T-helper 2 cell treated with Interferon-gamma antibody and Interleukin-4, amounts not matched to agents 100 ng/mL and 5 ng/mL, for 36 hours (primary cell): Measurements from ENCODE around the gene RSPH6A. TPM values are rescaled to one million over a fixed set of nuclear protein-coding genes. Genes with fewer than 3 reads are reported as not detected.

Experiments used
- intact Hi-C: fragments of 100-400 bp; cut with micrococcal nuclease; formaldehyde crosslinking; loops from one replicate; pipeline ENCODE4 v1.15.1; 2023
- total RNA-seq: library from RNA; stranded (reverse); gene quantifications from 2 replicates; pipeline ENCODE4 v1.2.3, GENCODE V29; 2022

The RSPH6A gene
- total RNA-seq, 1 donor from 2014 or later = 0.39 TPM

DNA sequence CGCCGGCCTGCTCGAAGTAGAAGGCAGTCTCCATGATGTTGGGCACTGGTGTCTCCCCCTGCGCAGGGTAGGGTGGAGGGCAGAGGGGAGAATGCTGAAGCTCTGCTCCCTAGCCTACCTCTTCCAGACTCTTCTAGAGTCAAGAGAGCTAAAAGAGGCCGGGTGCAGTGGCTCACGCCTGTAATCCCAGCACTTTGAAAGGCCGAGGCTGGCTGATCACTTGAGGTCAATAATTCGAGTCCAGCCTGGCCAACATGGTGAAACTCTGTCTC, 10.2 kb downstream of the RSPH6A start:
- intact Hi-C loops = no loop called here

GRCh38 chr19:45804140-45804958, 10.8 kb downstream of the RSPH6A start:
- intact Hi-C loops = no loop called here

GRCh38 chr19:45801603-45802175, 13.4 kb downstream of the RSPH6A start:
- intact Hi-C loops = no loop called here

GRCh38 chr19:45800070-45800553, 15.0 kb downstream of the RSPH6A start:
- intact Hi-C loops = no loop called here

DNA sequence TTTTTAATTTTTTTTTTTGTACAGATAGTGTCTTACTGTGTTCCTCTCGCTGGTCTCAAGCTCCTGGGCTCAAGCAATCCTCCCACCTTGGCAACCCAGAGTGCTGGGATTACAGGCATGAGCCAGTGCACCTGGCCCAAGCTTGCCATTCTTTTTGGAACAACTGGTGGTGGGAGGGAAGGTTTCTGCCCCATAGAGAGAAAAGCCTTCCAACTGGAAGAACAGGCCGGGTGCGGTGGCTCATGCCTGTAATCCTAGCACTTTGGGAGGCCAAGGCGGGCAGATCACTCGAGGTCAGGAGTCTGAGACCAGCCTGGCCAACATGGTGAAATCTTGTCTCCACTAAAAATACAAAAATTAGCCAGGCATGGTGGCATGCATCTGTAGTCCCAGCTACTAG, 15.6 kb downstream of the RSPH6A start:
- intact Hi-C loops = loop anchor here (1.0 to 10.0 kb wide), 2 partner anchors 29 to 215 kb away; partner anchors contain the start of gene OPA3

- intact Hi-C loops = loop anchor here (1.0 to 10.0 kb wide), 2 partner anchors 29 to 214 kb away; partner anchors contain the start of gene OPA3
These were observed 16.1 kb downstream of the RSPH6A start for GRCh38 chr19:45798995-45799517.

DNA sequence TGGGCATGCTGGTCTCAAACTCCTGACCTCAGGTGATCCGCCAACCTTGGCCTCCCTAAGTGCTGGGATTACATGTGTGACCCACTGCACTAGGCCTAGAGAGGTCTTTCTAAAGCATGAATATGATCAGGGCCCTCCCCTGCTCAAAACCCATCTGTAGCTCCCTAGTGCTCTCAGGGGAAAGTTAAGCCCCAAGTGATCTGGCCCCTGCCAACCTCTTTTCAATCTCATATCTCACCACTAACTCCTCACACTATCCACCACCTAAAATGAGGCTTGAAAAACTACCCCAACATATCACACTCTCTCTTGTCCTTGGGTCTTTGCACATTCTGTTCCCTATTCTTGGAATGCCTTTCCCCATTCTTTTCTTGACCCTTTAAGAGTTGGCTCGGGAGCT, 20.5 kb downstream of the RSPH6A start:
- intact Hi-C loops = loop anchor here (5.0 to 10.0 kb wide), 3 partner anchors 77 to 1723 kb away; partner anchors contain the start of genes NAPA and OPA3

DNA sequence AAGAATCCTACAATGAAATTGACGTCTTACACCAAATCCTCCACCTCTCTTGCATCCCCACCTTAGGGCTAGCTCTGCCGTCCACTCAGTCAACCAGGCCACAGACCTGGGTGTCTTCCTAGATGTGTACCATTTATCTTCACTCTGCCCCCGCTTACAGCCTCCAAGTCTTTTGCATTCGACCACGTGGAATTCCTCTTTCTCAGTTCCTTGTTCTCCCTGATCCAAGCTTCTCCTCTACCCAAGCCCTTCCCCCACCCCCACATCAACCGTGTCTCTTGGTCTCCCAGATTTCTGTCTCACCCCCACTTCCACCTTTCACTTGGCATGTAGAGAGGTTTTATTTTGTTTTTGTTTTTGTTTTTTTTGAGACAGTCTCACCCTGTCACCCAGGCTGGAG, 21.2 kb downstream of the RSPH6A start:
- intact Hi-C loops = loop anchor here (2.0 to 10.0 kb wide), 4 partner anchors 69 to 1723 kb away; partner anchors contain the start of genes NAPA, OPA3 and SYMPK

- intact Hi-C loops = loop anchor here (2.0 to 10.0 kb wide), 4 partner anchors 70 to 1724 kb away; partner anchors contain the start of genes NAPA, OPA3 and SYMPK
These were observed 21.9 kb downstream of the RSPH6A start for GRCh38 chr19:45793178-45793564.

GRCh38 chr19:45792470-45793177, 22.5 kb downstream of the RSPH6A start, which contains the start of gene DMWD:
DMWD (minus strand) TSS chr19:45792845; CDS start chr19:45792756, 89 bp downstream.
- intact Hi-C loops = loop anchor here (1.0 to 10.0 kb wide), 5 partner anchors 22 to 1725 kb away; partner anchors contain the start of genes NAPA, OPA3 and SYMPK

- intact Hi-C loops = loop anchor here (1.0 to 10.0 kb wide), 5 partner anchors 22 to 1725 kb away; partner anchors contain the start of genes NAPA, OPA3 and SYMPK
These were observed 23.2 kb downstream of the RSPH6A start for GRCh38 chr19:45791744-45792469.

- intact Hi-C loops = loop anchor here (5.0 to 10.0 kb wide), 3 partner anchors 74 to 1726 kb away; partner anchors contain the start of genes NAPA and OPA3
These were observed 24.2 kb downstream of the RSPH6A start for GRCh38 chr19:45790942-45791341.

DNA sequence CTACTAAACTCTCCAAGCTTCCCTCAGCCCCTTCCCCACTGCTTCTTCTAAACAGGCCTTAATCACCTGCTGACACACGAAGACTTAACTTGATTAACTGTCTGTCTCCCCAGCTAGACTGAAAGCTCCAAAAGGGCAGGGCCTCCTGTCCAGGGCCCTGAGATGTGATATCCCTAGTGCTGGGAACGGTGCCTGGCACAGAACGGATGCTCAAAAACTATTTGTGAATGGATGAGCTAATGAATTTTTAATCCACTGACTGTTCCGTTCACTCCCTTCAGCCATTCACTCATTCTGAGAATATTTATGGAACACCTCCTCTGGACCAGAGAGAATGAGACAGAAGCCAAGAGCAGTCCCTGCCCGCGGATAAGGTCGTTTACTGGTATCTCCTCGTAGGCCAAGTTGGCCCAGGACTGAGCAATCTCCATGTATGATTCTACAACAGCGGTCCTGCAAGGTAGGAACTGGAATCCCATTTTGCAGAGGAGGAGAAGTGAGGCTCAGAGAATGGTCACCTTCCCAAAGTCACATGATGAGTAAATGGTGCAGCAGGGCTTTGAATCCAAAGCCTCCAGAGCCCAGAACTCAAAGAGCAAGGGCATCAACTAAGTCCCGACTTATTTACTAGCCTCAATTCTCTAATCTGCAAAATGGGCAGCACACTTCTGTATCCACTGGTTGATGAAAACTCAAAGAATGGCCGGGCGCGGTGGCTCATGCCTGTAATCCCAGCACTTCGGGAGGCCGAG, 25.9 kb downstream of the RSPH6A start:
- intact Hi-C loops = no loop called here

GRCh38 chr19:45786533-45786894, 28.6 kb downstream of the RSPH6A start:
- intact Hi-C loops = no loop called here

GRCh38 chr19:45785781-45786532, 29.2 kb downstream of the RSPH6A start:
- intact Hi-C loops = no loop called here

GRCh38 chr19:45785097-45785496, 30.0 kb downstream of the RSPH6A start:
- intact Hi-C loops = no loop called here

DNA sequence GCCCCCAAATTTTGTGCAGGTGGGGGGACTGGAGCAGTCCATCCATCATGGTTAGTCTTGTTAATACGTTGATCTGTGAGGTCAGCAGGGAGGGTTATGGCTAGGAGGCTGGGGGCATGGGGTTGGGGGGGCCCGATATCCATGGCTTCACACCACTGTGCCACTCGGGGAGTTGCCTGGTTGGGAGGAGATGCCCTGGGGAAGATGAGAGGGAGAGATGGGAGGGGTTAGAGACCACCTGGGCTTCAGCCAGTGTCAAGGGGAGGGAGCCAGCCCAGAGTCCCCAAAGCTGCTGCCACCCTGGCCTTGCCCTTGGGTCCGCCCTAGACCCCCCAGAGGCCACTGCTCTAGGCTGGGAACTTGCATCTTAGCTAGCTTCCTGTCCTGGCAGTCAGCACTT, 31.0 kb downstream of the RSPH6A start:
- intact Hi-C loops = no loop called here

GRCh38 chr19:45782820-45783785, 32.0 kb downstream of the RSPH6A start:
- intact Hi-C loops = no loop called here
